ENCODE data around the gene PLXNB1.

- no peak for TF ChIP-seq POLR2AphosphoS5 (IDR thresholded peaks at IDR 0.05)
- no peak for TF ChIP-seq POLR2A (IDR thresholded peaks at IDR 0.05)
- TF ChIP-seq, protein P1, sequence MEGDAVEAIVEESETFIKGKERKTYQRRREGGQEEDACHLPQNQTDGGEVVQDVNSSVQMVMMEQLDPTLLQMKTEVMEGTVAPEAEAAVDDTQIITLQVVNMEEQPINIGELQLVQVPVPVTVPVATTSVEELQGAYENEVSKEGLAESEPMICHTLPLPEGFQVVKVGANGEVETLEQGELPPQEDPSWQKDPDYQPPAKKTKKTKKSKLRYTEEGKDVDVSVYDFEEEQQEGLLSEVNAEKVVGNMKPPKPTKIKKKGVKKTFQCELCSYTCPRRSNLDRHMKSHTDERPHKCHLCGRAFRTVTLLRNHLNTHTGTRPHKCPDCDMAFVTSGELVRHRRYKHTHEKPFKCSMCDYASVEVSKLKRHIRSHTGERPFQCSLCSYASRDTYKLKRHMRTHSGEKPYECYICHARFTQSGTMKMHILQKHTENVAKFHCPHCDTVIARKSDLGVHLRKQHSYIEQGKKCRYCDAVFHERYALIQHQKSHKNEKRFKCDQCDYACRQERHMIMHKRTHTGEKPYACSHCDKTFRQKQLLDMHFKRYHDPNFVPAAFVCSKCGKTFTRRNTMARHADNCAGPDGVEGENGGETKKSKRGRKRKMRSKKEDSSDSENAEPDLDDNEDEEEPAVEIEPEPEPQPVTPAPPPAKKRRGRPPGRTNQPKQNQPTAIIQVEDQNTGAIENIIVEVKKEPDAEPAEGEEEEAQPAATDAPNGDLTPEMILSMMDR (IDR thresholded peaks at IDR 0.05) = no peak
Measured at GRCh38 chr3:48474619-48475018, 44.7 kb upstream of the PLXNB1 start.
